ENCODE results near the gene RUBCNL. TPM values are rescaled to one million over a fixed set of nuclear protein-coding genes. Genes with fewer than 3 reads are reported as not detected.

RUBCNL gene
- total RNA-seq, 1 experiment from 2014 or later: 0.37 TPM

DNA sequence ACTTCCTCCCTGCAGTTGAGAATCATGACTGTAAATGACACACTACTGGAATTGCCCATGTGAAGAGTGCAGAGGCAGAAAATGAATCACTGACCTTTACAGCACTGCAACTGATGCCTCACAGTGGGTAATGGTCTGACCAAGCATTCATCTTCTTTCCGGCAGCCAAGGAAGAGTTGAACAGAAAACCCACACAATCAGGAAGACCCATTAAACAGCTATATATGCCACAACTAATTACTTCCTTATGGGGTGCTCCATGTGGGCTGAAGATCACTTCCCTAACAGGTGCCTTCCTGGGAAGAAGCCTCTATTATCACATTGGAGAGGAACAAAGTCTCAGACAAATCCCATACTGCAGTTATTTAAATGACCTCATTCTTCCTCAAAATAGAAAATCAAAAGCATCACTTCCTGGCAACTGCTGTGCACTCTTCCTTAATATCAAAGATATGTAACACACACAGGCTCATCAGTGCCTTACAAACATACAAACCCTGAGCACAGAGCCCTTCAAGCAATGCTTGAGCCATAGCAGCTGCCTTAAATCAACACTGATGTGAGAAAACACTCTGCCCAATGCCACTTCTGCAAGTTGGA lies 45.8 kb downstream of the RUBCNL start:
- no peak overlapping the region for H3K4me2 ChIP-seq
- H3K79me2 ChIP-seq (ENCODE audit: low read depth): no peaks in the 10 kb centered on the region
- H3K27me3 ChIP-seq (ENCODE audit: insufficient read depth, low read depth): peaks cover 30% of the 10 kb centered on the region
- no peak overlapping the region for H3K27ac ChIP-seq
- no peaks in the 10 kb centered on the region for H3K36me3 ChIP-seq (ENCODE audit: low read depth)
- no peaks in the 10 kb centered on the region for H4K20me1 ChIP-seq (ENCODE audit: insufficient read depth)
- H3F3A ChIP-seq (ENCODE audit: insufficient read depth, low read depth): no peaks in the 10 kb centered on the region
- BruUV-seq (replicated peaks): no TSS peak
- H3K9me2 ChIP-seq (ENCODE audit: insufficient read depth): no peaks in the 10 kb centered on the region
- no peaks in the 10 kb centered on the region for H3K4me1 ChIP-seq (replicated peaks; ENCODE audit: insufficient read depth)
- H2AFZ ChIP-seq: no peak overlapping the region
- intact Hi-C loops (cut with micrococcal nuclease; ENCODE audit: unreplicated experiment): no loop called here
- TF ChIP-seq, protein P1, sequence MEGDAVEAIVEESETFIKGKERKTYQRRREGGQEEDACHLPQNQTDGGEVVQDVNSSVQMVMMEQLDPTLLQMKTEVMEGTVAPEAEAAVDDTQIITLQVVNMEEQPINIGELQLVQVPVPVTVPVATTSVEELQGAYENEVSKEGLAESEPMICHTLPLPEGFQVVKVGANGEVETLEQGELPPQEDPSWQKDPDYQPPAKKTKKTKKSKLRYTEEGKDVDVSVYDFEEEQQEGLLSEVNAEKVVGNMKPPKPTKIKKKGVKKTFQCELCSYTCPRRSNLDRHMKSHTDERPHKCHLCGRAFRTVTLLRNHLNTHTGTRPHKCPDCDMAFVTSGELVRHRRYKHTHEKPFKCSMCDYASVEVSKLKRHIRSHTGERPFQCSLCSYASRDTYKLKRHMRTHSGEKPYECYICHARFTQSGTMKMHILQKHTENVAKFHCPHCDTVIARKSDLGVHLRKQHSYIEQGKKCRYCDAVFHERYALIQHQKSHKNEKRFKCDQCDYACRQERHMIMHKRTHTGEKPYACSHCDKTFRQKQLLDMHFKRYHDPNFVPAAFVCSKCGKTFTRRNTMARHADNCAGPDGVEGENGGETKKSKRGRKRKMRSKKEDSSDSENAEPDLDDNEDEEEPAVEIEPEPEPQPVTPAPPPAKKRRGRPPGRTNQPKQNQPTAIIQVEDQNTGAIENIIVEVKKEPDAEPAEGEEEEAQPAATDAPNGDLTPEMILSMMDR (conservative IDR thresholded peaks at IDR 0.05): no peak
- TF ChIP-seq EZH2 (IDR thresholded peaks at IDR 0.05; ENCODE audit: low read depth): no peak
- CTCF ChIA-PET: no interaction called here
- POLR2A ChIA-PET (ENCODE audit: unreplicated experiment): no interaction called here
- DNase-seq: no peak
- no peaks in the 10 kb centered on the region for H3K9me3 ChIP-seq (ENCODE audit: insufficient read depth, low read depth)
- H3K4me3 ChIP-seq: no peak overlapping the region

DNA sequence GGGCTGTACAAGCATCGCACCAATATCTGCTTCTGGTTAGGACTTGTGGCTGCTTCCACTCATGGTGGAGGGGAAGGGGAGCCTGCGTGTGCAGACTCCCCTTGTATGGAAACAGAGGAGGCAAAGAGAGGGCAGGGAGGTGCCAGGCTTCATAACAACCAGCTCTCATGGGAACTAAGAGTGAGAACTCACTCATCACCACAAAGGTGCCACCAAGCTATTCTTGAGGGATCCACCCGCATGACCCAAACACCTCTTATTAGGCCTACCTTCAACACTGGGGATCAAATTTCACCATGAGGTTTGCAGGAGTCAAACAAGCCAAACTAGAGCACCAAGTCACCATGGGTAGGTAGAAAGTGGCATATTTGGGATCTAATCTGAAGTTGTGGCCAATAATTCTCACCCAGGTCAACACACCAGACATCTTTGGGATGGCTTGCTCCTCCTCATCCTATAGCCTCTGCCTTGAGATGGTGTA lies 46.4 kb downstream of the RUBCNL start:
- ChIA-PET POLR2A (ENCODE audit: unreplicated experiment) (no interaction called here), CTCF (no interaction called here)
- Histone ChIP-seq H3K4me1 (replicated peaks; ENCODE audit: insufficient read depth) (no peaks in the 10 kb centered on the region), H4K20me1 (ENCODE audit: insufficient read depth) (no peaks in the 10 kb centered on the region), H2AFZ (no peak overlapping the region), H3K4me3 (no peak overlapping the region), H3K9me3 (ENCODE audit: insufficient read depth, low read depth) (no peaks in the 10 kb centered on the region), H3K79me2 (ENCODE audit: low read depth) (no peaks in the 10 kb centered on the region), H3K4me2 (no peak overlapping the region), H3F3A (ENCODE audit: insufficient read depth, low read depth) (no peaks in the 10 kb centered on the region), H3K9me2 (ENCODE audit: insufficient read depth) (no peaks in the 10 kb centered on the region), H3K36me3 (ENCODE audit: low read depth) (no peaks in the 10 kb centered on the region), H3K27ac (no peak overlapping the region), H3K27me3 (ENCODE audit: insufficient read depth, low read depth) (peaks cover 24% of the 10 kb centered on the region; the same call in 1 of the 2 replicates)
- intact Hi-C loops (cut with micrococcal nuclease; ENCODE audit: unreplicated experiment): no loop called here
- DNase-seq: no peak
- no TSS peak for BruUV-seq (replicated peaks)
- TF ChIP-seq EZH2 (IDR thresholded peaks at IDR 0.05; ENCODE audit: low read depth): no peak
- TF ChIP-seq, protein P1 (conservative IDR thresholded peaks at IDR 0.05): no peak

DNA sequence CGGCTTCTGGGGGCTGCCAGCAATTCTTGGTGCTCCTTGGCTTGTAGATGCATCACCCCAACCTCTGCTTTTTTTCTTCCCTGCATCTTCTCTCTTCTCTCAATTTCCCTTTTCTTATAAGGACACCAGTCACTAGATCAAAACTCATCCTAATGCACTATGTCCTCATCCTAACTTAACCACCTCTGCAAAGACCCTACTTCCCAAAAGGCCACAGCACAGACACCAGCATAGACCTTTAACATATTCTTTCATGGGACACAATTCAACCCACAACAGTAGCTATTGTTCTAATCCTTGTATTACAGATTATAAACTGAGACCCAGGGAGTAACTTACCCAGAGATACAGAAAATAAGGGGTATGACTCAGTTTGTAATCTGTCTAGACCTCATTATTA lies 47.0 kb downstream of the RUBCNL start:
- Histone ChIP-seq H3K27ac (no peak overlapping the region), H4K20me1 (ENCODE audit: insufficient read depth) (no peaks in the 10 kb centered on the region), H3K4me1 (replicated peaks; ENCODE audit: insufficient read depth) (no peaks in the 10 kb centered on the region), H3K79me2 (ENCODE audit: low read depth) (no peaks in the 10 kb centered on the region), H3F3A (ENCODE audit: insufficient read depth, low read depth) (no peaks in the 10 kb centered on the region), H3K9me3 (ENCODE audit: insufficient read depth, low read depth) (no peaks in the 10 kb centered on the region), H3K36me3 (ENCODE audit: low read depth) (no peaks in the 10 kb centered on the region), H3K27me3 (ENCODE audit: insufficient read depth, low read depth) (peaks cover 18% of the 10 kb centered on the region; the same call in 1 of the 2 replicates), H3K4me3 (no peak overlapping the region), H3K9me2 (ENCODE audit: insufficient read depth) (no peaks in the 10 kb centered on the region), H2AFZ (no peak overlapping the region), H3K4me2 (no peak overlapping the region)
- CTCF ChIA-PET: no interaction called here
- BruUV-seq (replicated peaks): no TSS peak
- TF ChIP-seq, protein P1 (conservative IDR thresholded peaks at IDR 0.05): no peak
- TF ChIP-seq EZH2 (IDR thresholded peaks at IDR 0.05; ENCODE audit: low read depth): no peak
- intact Hi-C loops (cut with micrococcal nuclease; ENCODE audit: unreplicated experiment): no loop called here
- POLR2A ChIA-PET (ENCODE audit: unreplicated experiment): no interaction called here
- no peak for DNase-seq
